CD14-positive monocyte (primary cell): ENCODE measurements around the gene MACROD2. TPM values are rescaled to one million over a fixed set of nuclear protein-coding genes. Genes with fewer than 3 reads are reported as not detected.

Experiments
- DNase-seq, 3 donors: peaks; one replicate each; pipeline ENCODE4 v3.0.0-alpha.2; 2011 to 2022
- H2AFZ ChIP-seq: 2 replicates; pipeline ENCODE4 v1.6.0; 2012; ENCODE audit warnings: mild to moderate bottlenecking, low read depth, low read length, inconsistent platforms; ENCODE audit not compliant: insufficient read depth, poor library complexity, severe bottlenecking
- H3K27ac ChIP-seq, 2 donors: 1 replicate in 1 of 2; 2 replicates in 1 of 2; pipeline ENCODE4 v1.5.1; 2012 to 2013; ENCODE audit warnings: low read length in 2 of 2, control low read depth in 1 of 2, inconsistent platforms in 1 of 2, low read depth in 1 of 2, mild to moderate bottlenecking in 1 of 2
- H3K27me3 ChIP-seq, 2 donors: one replicate each; pipeline versions ENCODE4 v1.6.0 to v1.6.1; 2011 to 2013; ENCODE audit warnings: low read length in 2 of 2; ENCODE audit not compliant: control insufficient read depth in 2 of 2, insufficient read depth in 2 of 2
- H3K36me3 ChIP-seq, 2 donors: replicated peaks in 1 of 2; 1 replicate in 1 of 2; 2 replicates in 1 of 2; pipeline versions ENCODE4 v1.5.1 to v1.6.1; 2012 to 2013; ENCODE audit warnings: low read length in 2 of 2, control low read depth in 1 of 2, inconsistent platforms in 1 of 2, mild to moderate bottlenecking in 1 of 2; ENCODE audit not compliant: insufficient read depth in 2 of 2, control insufficient read depth in 1 of 2
- H3K4me1 ChIP-seq, 2 donors: 1 replicate in 1 of 2; 2 replicates in 1 of 2; pipeline versions ENCODE4 v1.5.1 to v1.6.1; 2012 to 2013; ENCODE audit warnings: low read length in 2 of 2, control low read depth in 1 of 2, inconsistent platforms in 1 of 2, mild to moderate bottlenecking in 1 of 2, moderate library complexity in 1 of 2; ENCODE audit not compliant: insufficient read depth in 2 of 2, control insufficient read depth in 1 of 2
- H3K4me2 ChIP-seq: replicated peaks from 2 replicates; pipeline ENCODE3; 2012; ENCODE audit warnings: low read length, moderate library complexity, mild to moderate bottlenecking; ENCODE audit not compliant: poor library complexity, severe bottlenecking; ENCODE audit errors: extremely low read depth
- H3K4me3 ChIP-seq, 3 experiments: fragments of 200-600 bp in 1 of 3; sonication (generic) in 1 of 3; replicated peaks in 1 of 3; 1 replicate in 2 of 3; 2 replicates in 1 of 3; pipeline ENCODE4 v1.5.1; 2011 to 2013; ENCODE audit warnings: low read length in 3 of 3, mild to moderate bottlenecking in 3 of 3, control low read depth in 2 of 3, low read depth in 2 of 3, inconsistent platforms in 1 of 3, moderate library complexity in 1 of 3
- H3K79me2 ChIP-seq: 2 replicates; pipeline ENCODE4 v1.6.0; 2012; ENCODE audit warnings: mild to moderate bottlenecking, control low read depth, inconsistent platforms, low read length, moderate library complexity; ENCODE audit not compliant: insufficient read depth
- H3K9ac ChIP-seq: 2 replicates; pipeline ENCODE4 v1.6.0; 2017; ENCODE audit warnings: low read length, mild to moderate bottlenecking; ENCODE audit not compliant: insufficient read depth, poor library complexity, severe bottlenecking
- H3K9me3 ChIP-seq, 2 donors: replicated peaks in 1 of 2; 1 replicate in 1 of 2; 2 replicates in 1 of 2; pipeline versions ENCODE4 v1.5.1 to v1.6.1; 2012 to 2013; ENCODE audit warnings: low read length in 2 of 2, control low read depth in 1 of 2; ENCODE audit not compliant: control insufficient read depth in 1 of 2, insufficient read depth in 1 of 2
- H4K20me1 ChIP-seq: 2 replicates; pipeline ENCODE4 v1.6.0; 2012; ENCODE audit warnings: mild to moderate bottlenecking, low read length, control low read depth, moderate library complexity; ENCODE audit not compliant: insufficient read depth
- H3K27ac Mint-ChIP-seq, 7 donors: one replicate each; pipeline ENCODE4 v1.8.0; 2020; ENCODE audit warnings: mild to moderate bottlenecking in 7 of 7, mixed read lengths in 7 of 7, moderate library complexity in 6 of 7, inconsistent platforms in 2 of 7
- H3K27me3 Mint-ChIP-seq, 3 donors: one replicate each; pipeline ENCODE4 v1.8.0; 2021 to 2022; ENCODE audit warnings: low read depth in 3 of 3, mild to moderate bottlenecking in 3 of 3, mixed read lengths in 3 of 3, moderate library complexity in 3 of 3, inconsistent platforms in 1 of 3
- H3K36me3 Mint-ChIP-seq, 2 donors: one replicate each; pipeline ENCODE4 v1.8.0; 2020; ENCODE audit warnings: mixed read lengths in 2 of 2, inconsistent platforms in 1 of 2, mild to moderate bottlenecking in 1 of 2
- H3K4me1 Mint-ChIP-seq: one replicate; pipeline ENCODE4 v1.8.0; 2020; ENCODE audit warnings: mild to moderate bottlenecking, mixed read lengths
- H3K4me3 Mint-ChIP-seq, 2 donors: one replicate each; pipeline ENCODE4 v1.8.0; 2020; ENCODE audit warnings: mild to moderate bottlenecking in 2 of 2, mixed read lengths in 2 of 2, moderate library complexity in 1 of 2
- H3K9me3 Mint-ChIP-seq, 7 donors: one replicate each; pipeline ENCODE4 v1.8.0; 2020 to 2022; ENCODE audit warnings: mixed read lengths in 7 of 7, mild to moderate bottlenecking in 6 of 7, moderate library complexity in 6 of 7, inconsistent platforms in 2 of 7
- WGBS: methylation state at CpG from one replicate; pipeline ENCODE4 v1.1.5; 2013; ENCODE audit warnings: missing lambda C conversion rate; ENCODE audit not compliant: insufficient coverage; 5-methylcytosine and 5-hydroxymethylcytosine counted together
- intact Hi-C, 2 donors: fragments of 100-400 bp; cut with micrococcal nuclease; formaldehyde crosslinking; loops; one replicate each; pipeline versions ENCODE4 v1.15.0 to v1.15.1; 2023
- polyA plus RNA-seq, 3 donors: library from polyadenylated mRNA; depleted of rRNA in 1 of 3; unstranded in 2 of 3; stranded (reverse) in 1 of 3; fragments of 300-500 nt in 2 of 3; fragments of >200 nt in 1 of 3; fragmentation: Illumina TruSeq in 2 of 3; gene quantifications; 1 replicate in 2 of 3; 2 replicates in 1 of 3; pipeline ENCODE4 v1.2.3, GENCODE V29; 2012 to 2021
- TF ChIP-seq, protein P1 (sequence below): fragments of 200-600 bp; IDR thresholded peaks from one replicate; pipeline ENCODE4 v1.8.0; 2022; ENCODE audit warnings: antibody characterized with exemption, mild to moderate bottlenecking

The MACROD2 gene
- polyA plus RNA-seq, 3 donors = 0.23 TPM; not detected in 2

DNA sequence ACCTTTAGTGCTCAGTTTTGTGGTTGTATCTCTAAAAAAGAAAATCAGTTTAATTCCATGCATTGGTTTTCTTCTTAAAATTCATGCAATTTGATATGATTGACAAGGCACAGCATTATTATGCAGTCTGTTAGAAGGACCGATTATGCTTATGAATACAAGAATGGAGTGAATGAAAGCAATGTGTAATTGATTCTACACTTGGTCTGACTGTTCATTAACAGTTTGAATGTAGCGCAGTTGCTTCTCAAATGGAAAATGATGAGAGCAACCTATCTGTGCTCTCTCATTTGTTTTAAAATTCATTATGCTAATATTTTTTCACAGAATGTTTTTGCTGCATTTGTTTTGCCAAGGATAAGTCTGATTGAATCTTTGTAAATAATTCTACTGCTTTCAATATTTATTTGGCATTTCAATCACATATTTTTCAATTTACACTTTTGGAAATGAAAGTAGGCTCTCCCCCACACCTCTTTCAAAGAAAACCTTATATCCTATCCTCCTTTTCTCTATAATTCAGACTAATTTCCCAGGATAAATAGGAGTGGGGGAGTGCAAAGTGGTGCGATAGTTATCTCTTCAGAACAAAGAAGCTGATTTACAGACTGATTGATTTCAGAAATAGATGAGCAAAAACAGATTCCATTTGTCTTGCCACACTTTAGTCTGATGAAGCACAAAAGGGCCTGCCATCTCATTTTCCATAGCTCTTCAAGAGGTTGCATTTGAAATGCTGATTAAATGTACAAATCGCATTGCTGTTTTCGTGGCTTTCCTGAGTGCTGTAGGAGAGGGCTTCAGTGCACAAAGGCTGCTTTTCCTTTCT is 1227.4 kb downstream of the MACROD2 start:
- H2AFZ ChIP-seq = no peak overlapping the region
- H3K9ac ChIP-seq = no peak overlapping the region
- TF ChIP-seq, protein P1, sequence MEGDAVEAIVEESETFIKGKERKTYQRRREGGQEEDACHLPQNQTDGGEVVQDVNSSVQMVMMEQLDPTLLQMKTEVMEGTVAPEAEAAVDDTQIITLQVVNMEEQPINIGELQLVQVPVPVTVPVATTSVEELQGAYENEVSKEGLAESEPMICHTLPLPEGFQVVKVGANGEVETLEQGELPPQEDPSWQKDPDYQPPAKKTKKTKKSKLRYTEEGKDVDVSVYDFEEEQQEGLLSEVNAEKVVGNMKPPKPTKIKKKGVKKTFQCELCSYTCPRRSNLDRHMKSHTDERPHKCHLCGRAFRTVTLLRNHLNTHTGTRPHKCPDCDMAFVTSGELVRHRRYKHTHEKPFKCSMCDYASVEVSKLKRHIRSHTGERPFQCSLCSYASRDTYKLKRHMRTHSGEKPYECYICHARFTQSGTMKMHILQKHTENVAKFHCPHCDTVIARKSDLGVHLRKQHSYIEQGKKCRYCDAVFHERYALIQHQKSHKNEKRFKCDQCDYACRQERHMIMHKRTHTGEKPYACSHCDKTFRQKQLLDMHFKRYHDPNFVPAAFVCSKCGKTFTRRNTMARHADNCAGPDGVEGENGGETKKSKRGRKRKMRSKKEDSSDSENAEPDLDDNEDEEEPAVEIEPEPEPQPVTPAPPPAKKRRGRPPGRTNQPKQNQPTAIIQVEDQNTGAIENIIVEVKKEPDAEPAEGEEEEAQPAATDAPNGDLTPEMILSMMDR = no peak
- H3K27me3 Mint-ChIP-seq = no peaks in the 10 kb centered on the region
- peaks cover 0 to 5% (median 2%) of the 10 kb centered on the region in 7 donors for H3K9me3 Mint-ChIP-seq
- no peaks in the 10 kb centered on the region for H3K27me3 ChIP-seq
- intact Hi-C loops = no loop called here
- H4K20me1 ChIP-seq = no peaks in the 10 kb centered on the region
- no peak overlapping the region for H3K4me3 Mint-ChIP-seq
- H3K27ac Mint-ChIP-seq = no peak overlapping the region
- H3K4me2 ChIP-seq = no peak overlapping the region
- H3K36me3 Mint-ChIP-seq = no peaks in the 10 kb centered on the region
- H3K4me1 ChIP-seq = no peaks in the 10 kb centered on the region
- no peaks in the 10 kb centered on the region for H3K4me1 Mint-ChIP-seq
- H3K9me3 ChIP-seq = no peaks in the 10 kb centered on the region
- DNase-seq = no peak
- H3K36me3 ChIP-seq = no peaks in the 10 kb centered on the region
- no peaks in the 10 kb centered on the region for H3K79me2 ChIP-seq
- no CpG with 5 or more reads among the region's 5 CpGs for WGBS
- H3K4me3 ChIP-seq = no peak overlapping the region
- H3K27ac ChIP-seq = no peak overlapping the region

GRCh38 chr20:15224199-15224598 is 1228.9 kb downstream of the MACROD2 start:
- Mint-ChIP-seq H3K4me3 (no peak overlapping the region), H3K4me1 (no peaks in the 10 kb centered on the region), H3K27me3 (no peaks in the 10 kb centered on the region), H3K36me3 (no peaks in the 10 kb centered on the region), H3K27ac (no peak overlapping the region), H3K9me3 (peaks cover 0 to 4% (median 0%) of the 10 kb centered on the region in 7 donors)
- H3K4me3 ChIP-seq = no peak overlapping the region
- no peak for DNase-seq
- no peaks in the 10 kb centered on the region for H3K79me2 ChIP-seq
- H2AFZ ChIP-seq = no peak overlapping the region
- H3K36me3 ChIP-seq = no peaks in the 10 kb centered on the region
- peaks cover 0 to 2% of the 10 kb centered on the region in 2 donors for H3K9me3 ChIP-seq
- no peaks in the 10 kb centered on the region for H3K4me1 ChIP-seq
- no peaks in the 10 kb centered on the region for H3K27me3 ChIP-seq
- H3K4me2 ChIP-seq = no peak overlapping the region
- no peak overlapping the region for H3K9ac ChIP-seq
- WGBS = no CpG with 5 or more reads among the region's 2 CpGs
- TF ChIP-seq, protein P1 = no peak
- H3K27ac ChIP-seq = no peak overlapping the region
- no peaks in the 10 kb centered on the region for H4K20me1 ChIP-seq
- intact Hi-C loops = no loop called here
